Inferior parietal cortex (tissue), 1 donor: ENCODE results near the gene RCN1.
"Not testable (repeated sequence)": the region's sequence is repeated elsewhere in the genome, so short reads cannot be mapped to it uniquely, and the experiment has no call there.

ENCODE experiments used
- DNase-seq: peaks from one replicate; pipeline ENCODE4 v3.0.0-alpha.2; 2016; ENCODE audit errors: extremely low spot score

RCN1 gene

DNA sequence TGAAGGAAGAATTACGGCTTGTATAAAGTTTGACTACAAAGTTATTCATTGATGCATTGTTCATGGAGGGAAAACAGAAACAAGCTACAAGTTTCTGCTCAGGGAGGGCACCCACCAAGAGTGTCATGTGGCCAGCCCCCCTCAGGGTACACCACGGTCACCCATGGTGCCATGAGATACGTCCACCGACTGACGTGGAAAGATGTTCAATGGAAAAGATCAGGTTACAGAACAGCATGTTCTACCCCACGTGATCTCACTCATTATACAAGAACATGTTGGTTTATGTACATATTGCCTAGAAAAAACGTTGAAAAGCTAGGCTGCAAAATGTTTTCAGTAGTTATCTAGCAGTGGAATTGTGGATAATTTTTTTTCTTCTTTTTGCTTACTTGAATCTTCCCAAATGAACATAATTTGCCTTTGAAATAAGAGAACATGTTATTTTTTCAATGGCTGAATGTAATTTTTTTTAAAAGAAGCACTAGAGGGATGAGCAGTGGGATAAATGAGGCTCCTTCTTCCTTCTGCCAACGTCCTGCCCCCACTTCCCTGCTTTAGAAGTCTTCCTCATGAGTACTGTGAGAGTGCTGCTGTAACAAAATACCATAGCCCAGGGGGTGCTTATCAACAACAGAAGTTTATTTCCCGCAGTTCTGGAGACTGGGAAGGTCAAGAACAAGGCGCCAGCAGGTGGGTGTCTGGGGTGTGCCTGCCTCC lies 22.5 kb downstream of the RCN1 start:
- DNase-seq, result no peak

DNA sequence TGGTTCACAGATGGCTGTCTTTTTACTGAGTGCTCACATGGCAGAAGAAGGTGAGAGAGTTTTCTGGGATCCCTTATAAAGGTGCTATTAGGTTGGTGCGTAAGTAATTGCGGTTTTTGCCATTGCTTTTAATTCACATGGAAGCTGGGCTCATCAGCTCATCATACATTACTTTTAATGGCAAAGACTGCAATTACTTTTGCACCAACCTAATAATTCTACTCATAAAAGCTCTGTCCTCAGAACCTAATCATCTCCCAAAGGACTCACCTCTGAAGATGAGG lies 23.0 kb downstream of the RCN1 start:
- no peak for DNase-seq

DNA sequence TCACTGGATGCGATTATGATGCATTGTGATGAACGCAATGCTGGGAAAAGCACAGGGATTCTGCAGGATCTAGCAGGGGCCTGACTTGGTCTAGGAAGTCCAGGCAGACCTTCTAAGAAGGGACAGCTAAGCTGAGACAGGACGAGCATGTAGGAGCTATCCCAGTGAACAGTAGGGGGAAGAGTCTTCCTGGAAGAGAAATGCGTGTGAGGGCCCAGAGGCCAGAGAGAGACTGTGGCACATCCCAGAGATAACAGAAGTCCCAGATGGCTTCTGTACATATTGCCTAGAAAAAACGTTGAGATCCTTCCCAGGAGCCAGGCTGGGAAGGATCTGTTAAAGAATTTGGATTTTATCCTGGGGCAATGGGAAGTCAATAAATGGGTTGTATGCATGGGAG lies 24.6 kb downstream of the RCN1 start:
- no peak for DNase-seq

DNA sequence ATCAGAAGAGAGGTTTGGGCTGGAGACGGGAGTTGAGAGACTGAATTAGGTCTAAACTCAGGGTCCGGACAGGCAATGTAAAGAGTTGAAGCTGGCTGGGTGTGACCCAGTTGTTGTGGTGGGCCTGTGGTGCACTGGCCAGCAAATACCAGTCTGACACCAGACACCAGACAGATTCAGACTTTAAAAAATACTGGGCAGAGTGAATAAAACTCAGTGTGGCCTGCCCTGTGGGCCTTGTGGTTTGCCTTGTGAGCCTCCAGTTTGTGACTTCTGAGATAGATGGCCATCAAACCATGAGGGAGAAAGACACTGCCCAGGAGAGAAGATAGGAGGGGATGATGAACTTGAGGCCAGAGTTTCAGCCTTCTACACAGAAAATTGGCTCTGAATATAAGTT lies 25.8 kb downstream of the RCN1 start:
- DNase-seq, result no peak

DNA sequence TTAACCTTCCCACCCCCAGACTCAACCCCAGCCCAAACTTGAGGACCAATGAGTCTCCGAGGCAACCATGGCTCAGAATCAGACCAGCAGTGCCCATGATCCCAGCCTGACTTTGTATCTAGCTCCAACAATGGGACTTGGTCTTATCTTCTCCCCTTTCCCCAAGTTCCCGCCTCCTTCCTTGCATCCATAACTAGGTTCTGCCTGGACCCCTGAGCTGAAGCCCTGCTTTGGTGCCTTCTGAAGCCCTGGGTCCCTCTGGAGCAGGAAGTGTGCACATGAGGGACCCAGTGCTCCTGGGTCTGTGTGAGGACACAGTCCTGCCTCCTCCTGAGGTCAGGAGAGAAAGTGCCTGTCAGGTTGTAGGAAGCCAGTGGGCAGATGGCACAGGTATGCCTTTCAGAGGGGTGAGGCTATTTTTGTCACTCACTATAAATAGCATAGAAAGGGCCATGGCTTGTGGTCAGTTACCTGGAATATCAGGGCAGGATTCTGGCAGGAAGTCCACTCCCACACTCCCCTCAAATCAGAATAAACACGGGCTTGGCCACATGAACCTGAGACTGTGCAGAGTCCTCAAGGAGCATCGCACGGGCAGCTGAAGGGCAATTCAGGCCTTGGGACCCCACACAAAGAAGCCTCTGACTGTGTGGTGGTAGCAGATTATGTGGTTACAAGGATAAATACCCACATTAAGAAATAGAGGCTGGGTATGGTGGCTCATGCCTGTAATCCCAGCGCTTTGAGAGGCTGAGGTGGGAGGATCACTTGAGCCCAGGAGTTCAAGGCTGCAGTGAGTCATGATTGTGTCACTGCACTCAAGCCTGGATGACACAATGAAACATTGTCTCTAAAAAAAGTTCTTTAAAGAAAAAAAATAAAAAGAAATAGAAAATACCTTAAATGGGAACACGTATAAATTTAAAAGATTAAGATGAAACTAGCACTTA lies 27.4 kb downstream of the RCN1 start:
- no peak for DNase-seq

DNA sequence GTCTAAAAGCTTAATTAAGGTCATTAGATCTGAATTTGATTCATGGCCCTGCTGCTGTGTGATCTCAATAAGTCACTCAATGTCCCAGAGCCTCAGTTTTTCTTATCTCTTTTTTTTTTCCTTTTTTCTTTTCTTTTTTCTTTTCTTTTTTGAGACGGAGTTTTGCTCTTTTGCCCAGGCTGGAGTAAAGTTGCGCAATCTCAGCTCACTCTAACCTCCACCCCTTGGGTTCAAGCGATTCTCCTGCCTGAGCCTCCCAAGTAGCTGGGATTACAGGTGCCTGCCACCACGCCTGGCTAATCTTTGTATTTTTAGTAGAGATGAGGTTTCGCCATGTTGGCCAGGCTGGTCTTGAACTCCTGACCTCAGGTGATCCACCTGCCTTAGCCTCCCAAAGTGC lies 28.3 kb downstream of the RCN1 start:
- not testable (repeated sequence) for DNase-seq

DNA sequence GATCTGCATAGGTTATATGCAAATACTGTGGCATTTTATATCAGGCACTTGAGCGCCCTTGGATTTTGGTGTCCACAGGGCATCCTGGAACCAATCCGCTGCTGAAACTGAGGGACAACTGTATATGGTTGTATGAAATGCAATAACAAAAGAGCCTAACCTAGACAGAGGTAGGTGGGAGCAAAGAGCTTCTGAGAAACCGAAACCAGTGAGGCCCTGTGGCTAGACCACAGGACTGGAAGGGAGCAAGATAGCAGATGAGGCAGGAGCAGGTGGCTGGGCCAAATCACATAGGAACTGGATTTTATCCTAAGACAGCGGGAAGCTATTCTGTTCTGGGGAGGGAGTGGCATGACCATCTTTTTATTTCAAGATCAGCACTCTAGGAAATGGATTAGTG lies 30.1 kb downstream of the RCN1 start:
- no peak for DNase-seq

DNA sequence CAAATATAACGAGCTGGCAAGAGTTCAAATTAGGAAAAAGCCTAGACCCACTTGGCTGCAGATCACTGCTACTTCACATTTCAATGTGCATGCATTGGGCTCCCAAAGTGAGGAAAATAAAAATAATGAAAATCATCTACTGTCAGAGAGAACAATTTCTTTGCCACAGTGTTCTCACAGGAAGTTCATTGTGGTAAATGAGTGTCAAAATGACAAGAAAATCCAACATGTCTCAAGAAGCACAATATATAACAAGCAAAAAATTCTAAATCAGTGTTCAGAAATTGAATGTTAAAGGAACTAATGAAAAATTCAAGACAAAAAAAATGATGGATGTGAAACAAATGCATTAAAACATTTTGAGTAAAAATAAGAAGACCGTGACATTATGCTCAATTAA lies 31.3 kb downstream of the RCN1 start:
- no peak for DNase-seq

DNA sequence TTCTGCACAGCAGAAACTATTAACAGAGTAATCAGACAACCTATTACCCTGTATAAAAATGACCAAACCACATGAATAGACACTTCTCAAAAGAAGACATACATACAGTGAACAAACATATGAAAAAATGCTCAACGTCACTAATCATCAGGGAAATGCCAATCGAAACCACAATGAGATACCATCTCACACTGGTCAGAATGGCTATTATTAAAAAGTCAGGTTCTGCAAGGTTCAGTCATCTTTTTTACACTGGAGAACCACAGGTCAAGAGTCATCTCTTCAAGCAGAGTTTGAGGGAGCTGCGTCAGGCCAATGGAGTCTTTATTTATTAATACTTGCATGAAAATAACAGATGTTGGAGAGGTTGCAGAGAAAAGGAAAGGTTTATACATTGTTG lies 40.4 kb downstream of the RCN1 start:
- no peak for DNase-seq

DNA sequence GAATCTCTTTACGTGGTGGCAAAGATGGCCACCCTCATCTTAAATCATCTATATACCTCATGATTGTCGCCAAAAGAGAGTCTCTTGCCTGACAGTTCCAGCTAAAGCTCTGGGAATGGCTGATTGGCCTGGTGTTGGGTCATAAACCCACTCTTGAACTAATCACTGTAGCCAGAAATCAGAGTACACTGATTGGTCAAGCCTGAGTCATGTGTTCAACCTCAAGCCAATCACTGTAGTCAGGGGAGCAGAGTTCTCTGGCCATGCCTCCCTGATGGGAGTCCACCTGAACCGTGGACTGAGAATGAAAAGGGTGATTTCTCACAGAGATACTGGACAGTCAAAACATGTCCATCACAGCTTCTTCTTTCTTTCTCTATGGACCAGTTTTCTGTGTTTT lies 45.8 kb downstream of the RCN1 start:
- DNase-seq, result no peak

DNA sequence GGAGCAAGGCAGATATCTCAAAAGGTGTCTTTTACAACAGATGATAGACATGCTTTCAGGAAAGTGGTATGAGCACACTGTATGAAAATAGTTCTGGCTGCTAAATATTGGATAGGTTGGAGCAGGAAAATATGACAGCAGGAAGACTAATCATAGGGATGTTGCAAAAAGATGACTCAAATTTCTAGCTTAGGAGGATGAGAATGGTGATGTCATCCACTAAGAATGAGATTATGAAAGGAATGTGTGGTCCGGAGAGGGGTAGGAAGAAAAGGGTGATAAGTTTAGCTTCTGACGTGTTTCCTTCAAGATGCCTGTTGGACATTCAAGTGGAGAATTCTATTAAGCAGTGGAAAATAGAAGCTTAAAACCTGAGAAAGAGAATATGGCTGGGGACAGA lies 46.4 kb downstream of the RCN1 start:
- no peak for DNase-seq

DNA sequence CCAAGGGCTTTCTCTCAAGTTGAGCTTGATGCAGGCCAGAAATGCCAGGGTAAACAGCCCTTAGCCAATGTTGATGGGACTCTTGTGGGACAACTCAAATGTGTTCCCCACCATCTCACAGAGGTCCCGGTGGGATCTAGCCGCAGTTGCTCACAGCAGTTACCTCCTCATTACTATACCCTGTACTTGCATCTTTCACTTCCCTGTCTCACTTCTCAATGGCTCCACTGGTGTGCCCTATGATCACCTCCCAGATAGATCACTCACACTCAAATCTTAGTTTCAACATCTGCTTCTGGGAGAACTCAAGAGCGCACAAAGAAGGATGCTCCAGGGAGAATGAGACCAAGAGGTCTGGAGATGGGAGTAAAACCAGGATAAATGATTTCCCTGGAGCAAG lies 47.0 kb downstream of the RCN1 start:
- no peak for DNase-seq

DNA sequence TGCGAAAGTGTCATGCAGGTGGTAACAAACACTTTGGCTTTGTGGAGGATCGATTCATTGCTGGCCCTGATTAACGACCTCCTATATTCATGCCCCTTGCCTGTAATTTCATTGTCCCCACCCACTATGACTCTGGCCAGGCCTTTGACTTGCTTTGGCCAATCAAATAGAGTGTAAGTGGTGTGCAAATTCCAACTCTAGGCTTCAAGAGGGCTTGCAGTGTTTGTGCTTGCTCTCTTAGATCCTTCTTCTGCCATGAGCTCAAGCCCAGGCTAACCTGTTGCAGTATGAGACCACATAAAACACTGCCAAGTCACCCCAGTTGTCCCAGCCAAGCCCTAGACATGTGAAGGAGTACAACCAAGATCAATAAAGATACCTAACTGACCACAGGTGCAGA lies 48.0 kb downstream of the RCN1 start:
- DNase-seq, result no peak

DNA sequence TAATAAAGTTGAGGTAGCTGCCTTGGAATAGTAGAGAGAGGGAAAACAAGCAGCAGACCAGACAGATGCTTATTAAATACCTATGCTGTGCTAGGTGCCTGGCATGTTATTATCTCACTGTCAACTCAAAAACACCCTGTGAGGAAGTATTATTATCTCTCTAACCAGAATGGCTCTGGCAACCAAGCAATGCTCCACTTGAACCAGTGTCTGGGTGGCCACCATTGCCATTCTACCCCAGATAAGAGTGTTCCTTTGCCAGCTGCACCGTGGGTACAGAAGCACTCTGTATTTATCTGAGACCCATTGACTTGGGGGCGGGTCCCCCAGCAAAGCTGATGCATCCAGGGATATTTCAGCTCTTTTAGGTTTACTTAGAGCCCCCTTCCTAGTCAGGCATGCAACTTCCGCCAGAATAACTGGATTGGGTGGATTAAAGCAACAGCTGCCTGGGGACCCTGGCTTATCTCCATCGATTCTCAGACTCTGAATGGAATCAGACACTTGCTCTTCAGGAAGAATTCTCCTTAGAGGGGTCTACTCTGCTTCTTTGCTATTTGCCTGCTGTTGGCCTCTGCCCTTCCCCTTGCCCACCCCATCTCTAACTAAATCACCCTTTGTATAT lies 49.1 kb downstream of the RCN1 start:
- DNase-seq, result no peak

DNA sequence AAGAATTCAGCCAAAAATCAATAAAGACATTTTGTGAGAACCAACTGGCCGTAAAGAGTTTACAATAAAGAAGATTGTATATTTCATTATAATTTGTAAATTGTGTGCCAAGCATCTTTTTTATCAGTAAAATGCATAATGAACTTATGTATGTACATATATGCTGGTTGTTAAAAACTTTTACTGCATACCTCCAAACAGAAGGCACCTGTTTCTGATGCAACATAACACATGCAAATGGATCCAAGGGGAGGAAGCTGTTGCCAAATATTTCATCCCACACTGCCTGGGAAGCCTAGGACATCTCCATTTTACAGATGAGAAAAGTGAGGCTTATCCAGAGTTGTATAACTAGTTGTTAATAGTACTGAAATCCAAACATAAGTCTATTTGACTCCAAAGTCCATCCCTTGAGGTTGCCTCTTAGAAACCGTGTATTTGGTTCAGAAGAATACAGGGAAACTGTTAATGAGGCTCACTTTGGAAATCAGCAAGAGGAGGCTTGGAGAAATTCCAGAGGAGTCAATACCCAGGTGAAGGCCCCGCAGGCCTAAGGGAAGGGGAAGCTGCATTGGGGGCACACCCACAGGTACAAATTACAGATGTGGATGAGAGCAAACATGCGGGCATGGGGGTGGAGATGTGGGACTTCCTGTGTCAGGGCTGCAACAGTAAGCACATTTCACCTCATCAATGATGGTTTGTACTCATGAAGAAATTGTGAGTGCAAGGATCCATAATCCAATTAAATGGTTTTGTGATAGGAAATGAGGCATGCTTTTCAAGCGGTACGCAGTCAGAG lies 51.1 kb downstream of the RCN1 start:
- no peak for DNase-seq

DNA sequence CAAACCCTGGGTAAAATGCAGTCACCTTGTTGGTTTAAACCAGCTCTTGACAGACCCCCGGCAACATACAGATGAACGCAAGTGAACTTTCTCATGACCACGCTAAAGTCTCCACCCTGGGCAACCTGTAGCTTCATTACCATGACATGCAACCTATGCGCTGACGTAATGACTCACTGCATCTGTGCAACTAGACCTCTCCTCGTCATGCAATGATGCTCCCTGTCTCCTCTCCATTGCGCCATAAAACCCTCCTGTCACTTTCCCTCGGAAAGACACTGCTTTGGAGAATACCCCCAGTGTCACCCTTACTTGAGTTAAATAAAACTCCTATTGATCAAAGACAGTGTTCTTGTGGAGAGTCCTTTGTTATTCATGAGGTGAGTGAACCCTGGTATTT lies 52.5 kb downstream of the RCN1 start:
- no peak for DNase-seq

DNA sequence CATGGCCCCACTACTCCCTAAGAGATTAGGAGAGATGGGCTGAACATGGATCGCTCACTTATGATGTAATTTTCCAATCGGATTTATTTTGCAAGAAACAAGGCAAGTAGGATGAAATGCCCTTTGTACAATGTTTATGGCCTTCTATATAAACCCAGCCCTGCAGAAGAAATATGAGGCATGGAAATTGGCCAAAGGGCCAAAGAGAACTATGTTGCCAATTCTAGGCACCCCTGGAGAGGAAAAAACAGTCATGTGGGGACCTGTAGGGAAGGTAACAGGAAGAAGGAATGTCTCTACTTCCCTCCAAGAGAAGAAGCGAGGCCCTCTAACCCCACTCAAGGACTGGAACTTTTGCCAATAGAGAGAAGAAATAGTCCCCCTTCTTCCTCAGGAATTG lies 54.4 kb downstream of the RCN1 start:
- DNase-seq, result no peak

DNA sequence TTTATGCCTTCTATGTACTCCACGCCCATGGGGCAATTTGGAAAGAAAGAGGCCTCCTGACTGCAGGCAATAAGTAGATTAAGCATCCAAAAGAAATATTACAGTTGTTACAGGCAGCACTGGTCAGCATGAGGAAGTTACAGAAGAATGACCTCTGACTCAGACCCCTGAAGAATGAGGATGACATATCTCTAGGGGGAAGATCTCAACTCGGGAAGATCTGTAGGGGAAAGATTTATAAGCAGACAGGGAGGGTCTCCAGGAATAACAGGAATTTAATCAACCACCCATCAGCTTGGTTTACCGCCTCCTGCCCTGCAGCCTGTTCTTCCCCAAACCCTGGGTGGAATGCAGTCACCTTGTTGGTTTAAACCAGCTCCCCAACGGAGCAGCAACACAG lies 58.0 kb downstream of the RCN1 start:
- no peak for DNase-seq

DNA sequence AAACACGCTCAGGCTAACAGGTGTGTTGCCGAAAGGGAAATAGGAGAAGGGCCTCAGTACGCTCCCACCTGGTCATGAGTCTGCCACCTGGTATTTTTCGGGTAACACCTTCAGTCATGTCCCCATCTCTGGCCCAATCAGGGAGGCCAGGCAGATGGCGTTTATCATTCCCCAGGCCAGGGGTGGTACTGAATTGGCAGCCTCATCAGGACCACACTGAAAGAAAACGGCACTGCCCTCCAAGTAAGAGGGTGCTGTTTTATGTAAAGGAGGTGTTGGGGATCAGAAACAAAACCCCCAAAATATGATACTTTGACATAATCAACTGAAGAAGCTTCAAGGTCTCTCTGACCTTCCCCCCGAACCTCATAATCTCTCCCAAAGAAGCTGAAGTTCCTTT lies 58.9 kb downstream of the RCN1 start:
- no peak for DNase-seq

DNA sequence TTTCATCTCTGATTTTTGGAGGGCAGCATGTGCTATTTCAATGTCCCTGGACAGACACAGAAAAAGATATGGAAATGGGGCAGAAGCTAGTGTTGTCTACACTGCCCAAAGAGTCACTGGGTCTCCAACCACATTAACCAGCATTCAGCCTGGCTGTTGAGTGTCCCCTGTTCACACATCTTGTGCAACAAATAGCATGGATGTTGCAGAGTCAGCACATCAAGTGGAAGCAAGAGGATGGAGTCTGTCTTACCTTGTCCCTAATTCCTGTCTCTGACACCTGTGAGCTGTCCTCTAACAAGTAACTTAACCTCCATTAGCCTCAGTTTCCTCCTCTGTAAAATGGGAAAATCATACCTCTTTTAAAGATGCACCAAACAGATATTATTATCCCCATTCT lies 60.2 kb downstream of the RCN1 start:
- DNase-seq, result no peak

DNA sequence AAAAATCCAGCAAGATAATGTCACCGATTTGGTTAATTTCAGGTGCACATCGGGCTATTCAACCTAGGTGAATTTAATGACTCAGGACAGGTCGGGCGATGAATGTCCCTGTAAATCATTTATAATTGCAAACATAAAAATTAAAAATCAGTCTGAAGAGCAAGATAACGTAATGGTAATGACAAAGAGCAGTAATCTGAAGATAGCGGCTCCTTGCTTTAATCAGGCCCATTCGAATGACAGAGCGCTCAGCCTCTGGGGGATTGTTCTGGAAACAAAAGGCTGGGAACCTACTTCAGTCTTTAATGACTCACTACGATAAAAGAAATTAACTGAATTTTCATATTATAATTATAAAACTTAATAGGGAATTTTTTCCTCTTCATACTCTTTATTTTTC lies 61.3 kb downstream of the RCN1 start:
- DNase-seq, result no peak

DNA sequence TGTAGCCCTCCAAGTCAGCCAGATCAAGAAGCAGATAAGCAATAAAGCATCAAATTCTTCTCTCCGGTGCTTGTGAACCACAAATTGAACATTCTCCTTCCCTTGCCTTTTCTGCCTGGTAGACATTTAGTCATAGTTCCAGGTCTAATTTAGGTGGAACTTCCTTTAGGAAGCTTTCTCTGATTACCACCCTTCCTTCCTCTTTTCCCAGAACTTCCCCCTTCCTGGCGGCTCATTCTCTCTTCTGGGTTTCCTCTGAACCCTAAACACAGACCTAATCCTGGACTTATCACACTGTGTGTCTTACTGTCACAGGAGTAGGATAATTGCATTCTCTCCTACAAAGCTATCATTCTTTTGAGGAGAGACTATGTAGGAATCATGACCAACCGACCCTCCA lies 61.9 kb downstream of the RCN1 start:
- DNase-seq, result no peak
